GM21786 (cell line): ENCODE results near the gene TSPAN5.
"Not testable (repeated sequence)": the region's sequence is repeated elsewhere in the genome, so short reads cannot be mapped to it uniquely, and the experiment has no call there.

ENCODE experiments used
- ATAC-seq: cut with Tn5 transposase; IDR thresholded peaks from one replicate; pipeline ENCODE4 v1.9.1; 2021; ENCODE audit not compliant: unreplicated experiment

Gene TSPAN5

DNA sequence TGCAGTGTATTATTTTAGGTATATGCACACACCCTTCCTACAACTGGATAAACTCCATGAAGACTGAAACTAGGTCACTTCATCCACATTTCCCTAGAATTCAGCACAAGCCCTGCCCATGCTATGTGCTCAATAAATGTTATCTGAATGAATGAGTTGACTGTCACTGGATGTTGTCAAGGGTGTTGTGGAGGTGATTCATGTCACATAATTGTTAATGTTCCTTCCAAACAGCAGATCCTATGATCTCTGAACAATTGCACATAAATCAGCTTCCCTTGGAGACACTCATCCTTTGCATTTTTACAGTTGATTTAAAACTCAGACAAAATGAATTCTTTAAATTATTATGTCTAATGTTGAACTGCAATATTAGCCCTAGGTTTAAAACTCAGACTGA, 154.7 kb downstream of the TSPAN5 start:
- no peak for ATAC-seq

- ATAC-seq, result no peak
These were observed 155.8 kb downstream of the TSPAN5 start for GRCh38 chr4:98502624-98503023.

DNA sequence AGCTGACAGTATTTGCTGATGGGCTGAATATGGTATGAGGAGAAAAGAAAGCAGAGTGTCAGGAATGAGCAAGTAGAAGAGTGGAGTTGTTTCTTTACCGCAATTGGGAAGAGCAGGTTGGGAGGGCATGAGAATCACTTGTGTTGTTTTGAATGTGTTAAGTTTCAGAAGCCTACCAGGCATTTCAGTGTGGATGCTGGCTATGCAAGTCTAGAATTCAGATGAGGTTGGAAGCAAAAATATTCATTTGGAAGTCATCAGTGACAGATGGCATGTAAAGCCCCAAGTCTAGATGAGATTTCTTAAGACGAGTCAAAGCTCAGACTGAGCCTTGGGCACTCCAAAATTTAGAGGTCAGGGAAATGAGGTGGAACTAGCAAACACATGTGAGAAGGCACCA, 156.4 kb downstream of the TSPAN5 start:
- ATAC-seq, result no peak

DNA sequence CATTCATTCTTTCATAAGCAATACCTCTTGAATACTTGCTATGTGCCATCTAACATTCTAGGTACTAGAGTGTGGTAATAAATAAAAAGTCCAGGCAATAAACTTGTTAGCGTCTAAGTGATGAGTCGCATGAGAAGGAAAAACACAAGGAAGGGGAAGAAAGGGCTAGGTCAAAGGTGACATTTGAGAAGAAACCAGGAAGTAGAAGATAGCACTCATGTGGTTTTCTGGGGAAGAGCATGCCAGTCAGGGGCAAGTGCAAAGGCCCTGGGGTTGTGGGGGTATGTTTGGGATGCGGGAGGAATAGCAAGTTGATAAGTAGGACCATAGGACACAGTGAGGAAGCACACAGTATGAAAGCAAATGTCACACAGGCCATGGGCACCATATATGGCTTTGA, 157.0 kb downstream of the TSPAN5 start:
- ATAC-seq, result no peak

DNA sequence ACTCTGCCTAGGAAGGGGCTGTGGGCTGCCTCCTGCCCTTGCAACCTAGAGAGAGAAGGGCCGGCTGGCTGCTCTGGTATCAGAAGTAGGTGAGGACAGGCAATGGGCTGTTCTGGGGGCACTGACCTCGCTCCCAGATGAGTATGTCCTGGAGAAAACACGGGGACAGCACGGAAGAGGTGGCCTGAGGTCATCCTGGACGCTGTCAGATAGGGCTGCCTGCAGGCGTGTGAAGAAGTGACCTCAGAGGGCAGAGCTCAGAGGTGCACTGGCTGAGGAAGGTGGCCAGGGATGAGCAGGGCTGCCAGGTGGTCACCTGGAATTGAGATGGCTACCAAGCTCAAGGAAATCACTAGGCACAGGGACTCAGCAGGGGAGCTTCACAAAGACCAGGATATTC, 159.6 kb downstream of the TSPAN5 start:
- no peak for ATAC-seq

DNA sequence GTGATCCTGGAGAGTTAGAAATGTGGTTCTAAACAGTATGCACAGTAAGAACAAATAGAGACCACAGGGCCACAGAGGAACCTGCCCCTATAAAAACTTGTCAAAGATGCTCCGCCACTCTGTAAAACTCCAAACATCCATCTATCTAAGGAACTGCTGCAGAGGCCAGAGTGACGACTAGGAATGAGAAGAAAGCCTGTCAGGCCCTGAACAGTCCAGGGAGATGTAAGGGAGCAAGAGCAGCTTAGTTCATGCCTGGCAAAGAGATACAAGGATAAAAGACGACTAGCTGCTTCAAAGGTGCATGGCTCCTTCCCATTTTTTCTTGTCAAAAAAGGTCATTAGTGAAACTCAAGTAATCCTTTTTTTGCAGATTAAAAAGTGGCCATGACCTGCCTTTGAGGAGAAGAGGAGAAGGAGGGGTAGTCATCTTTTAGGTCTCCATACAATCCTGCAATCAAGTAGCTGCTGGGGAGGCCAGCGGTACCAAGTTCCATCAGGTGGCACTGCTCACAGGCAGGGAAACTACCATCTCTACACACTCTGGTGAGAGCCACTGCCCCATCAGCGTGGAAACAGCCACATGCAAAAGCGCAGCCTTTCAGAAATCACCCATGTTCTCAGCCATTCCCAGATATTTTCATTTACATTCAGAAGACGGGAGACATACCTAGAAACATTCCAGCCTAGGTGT, 162.1 kb downstream of the TSPAN5 start:
- no peak for ATAC-seq

GRCh38 chr4:98493296-98493695, 165.1 kb downstream of the TSPAN5 start:
- ATAC-seq, result peak; percentile 81

GRCh38 chr4:98491899-98492559, 166.4 kb downstream of the TSPAN5 start:
- no peak for ATAC-seq

- ATAC-seq, result no peak
These were observed 168.2 kb downstream of the TSPAN5 start for GRCh38 chr4:98490251-98490650.

DNA sequence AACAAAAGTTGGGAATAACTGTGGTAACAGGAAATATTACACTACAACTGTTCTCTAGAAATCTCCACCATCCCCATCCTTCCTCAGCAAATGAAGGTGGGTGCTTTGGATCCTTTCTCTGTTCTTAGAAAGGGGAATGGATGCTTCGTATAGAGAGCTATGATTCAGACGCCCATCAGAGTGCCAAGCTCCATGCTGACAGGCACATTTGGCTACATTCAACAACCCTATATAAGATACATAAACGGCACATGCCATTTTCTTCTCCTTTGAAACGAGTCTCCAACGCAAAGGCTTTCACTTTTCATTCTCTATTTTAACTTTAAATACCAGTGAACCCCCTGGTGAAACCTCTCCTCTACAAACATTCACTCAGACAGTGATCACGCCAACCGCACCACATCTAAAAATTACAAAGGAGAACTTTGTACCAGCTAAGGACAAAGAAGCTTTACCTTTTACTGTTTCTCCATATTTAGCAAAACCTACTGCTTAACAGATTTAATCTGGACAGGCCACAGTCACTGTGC, 172.5 kb downstream of the TSPAN5 start:
- no peak for ATAC-seq

GRCh38 chr4:98484031-98484430, 174.4 kb downstream of the TSPAN5 start:
- no peak for ATAC-seq

DNA sequence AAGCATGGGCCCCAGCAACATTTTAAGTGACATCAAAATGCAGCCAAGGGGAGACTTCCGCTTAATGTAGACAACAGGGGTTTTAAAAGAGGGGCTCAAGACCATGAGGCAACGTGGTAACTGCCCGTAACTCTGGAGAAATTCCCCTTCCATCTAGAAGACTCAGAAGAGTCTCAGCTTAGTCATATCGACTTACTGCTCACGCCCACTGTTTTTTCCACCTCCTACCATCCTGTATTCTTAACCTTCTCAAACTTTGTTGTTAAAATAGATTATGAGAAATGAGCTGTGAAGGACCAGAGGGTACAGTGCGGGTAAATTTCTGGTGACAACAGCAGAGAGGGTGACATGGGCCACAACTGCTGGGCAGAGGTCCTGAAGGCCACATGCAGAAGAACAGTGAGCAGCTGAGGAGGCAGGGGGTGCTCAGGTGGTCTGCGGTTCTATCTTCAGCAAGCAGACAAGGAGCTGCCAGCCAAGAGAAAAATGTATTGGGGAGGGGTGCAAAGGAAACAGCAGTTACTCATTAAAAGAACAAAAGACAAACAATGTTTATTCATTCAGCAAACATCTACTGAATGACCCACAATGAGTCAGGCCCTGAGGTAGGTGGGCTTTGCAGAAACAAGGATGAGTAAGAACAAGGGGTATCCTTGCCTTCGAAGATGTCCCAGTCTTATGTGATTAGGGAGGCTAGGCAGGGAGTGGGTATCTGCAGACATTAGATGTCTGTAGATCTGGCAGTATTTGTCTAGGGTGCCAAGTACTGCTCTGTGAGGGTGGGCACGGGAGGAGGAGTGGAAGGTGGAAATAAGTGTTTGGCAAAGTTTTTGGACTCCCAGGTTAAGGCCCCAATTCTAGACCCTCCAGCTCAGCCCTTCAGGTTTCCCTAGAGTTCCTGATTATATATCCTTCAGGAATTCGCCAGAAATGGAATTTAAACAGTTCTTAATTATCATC, 175.3 kb downstream of the TSPAN5 start:
- peak; percentile 90 for ATAC-seq

DNA sequence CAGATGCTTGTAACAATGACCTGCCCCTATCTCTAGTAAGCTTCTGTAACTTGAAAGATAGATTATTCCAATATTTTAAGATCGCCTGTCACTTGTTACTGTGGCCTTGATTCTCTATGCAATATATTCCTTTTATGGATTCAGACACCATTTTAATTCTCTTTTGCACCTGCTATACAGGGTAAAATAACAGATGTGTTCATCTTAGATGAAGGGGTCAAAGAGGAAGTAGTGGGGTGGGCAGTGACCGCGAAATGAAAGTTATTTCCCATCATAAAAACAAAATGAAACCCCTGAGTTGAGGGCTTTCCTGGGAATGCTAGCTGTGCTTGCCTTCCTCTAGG, 175.9 kb downstream of the TSPAN5 start:
- peak; percentile 9 for ATAC-seq

- ATAC-seq, result no peak
These were observed 177.2 kb downstream of the TSPAN5 start for GRCh38 chr4:98481167-98481566.

DNA sequence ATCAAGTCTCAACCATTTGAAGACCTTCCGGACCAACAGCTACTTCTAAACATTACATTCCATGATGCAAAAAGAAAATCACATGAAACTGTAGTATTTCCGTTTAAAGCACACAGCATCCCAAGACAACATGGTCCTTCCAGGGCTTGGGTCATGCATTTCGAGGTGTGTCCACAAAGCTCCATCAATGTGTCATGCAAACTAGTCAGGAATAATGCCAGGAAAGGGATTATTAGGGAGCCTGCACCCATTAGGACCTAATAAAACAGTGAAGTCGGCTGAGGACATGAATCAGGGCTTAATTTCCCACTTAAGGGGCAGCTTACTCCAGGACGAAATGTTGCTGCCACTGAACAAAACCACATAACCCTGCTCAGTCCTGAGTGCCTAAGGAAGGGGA, 177.9 kb downstream of the TSPAN5 start:
- ATAC-seq, result no peak

DNA sequence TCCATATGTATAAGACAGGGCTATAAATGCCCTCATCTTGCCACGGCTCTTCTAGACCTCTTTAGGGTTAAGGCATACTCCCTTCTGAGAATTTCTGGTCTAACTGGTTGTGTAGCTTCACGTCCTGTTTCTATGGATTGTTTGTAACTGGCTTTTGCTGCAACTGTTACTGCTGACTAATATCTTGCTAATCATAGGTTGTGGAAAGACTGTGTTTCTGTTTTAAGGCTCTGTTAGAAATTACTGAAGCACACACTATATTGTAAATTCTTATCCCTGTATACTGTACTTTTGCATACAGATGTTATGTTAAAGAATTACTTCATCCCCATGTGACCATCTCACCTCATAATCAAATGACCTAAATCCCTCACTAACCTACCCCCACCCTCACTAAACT, 178.8 kb downstream of the TSPAN5 start:
- not testable (repeated sequence) for ATAC-seq

DNA sequence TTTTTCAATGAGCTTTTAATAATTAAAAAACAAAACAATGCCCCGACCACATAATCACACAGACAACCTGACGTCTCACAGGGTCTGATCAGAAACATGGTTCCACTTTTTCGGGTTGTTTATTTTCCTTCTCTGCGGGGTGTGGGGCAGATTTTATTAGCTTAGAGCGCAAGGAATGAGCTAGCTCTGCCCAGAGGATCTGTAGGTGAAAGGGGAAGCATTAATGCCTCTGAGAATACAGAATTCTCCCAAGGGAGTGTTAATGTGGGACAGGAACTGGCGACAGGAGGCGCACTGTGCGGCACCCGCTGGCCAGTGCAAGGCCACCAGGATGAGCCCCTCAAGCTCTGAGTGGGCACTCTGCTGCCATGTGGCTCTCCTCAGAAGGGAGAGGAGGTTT, 181.5 kb downstream of the TSPAN5 start:
- no peak for ATAC-seq

DNA sequence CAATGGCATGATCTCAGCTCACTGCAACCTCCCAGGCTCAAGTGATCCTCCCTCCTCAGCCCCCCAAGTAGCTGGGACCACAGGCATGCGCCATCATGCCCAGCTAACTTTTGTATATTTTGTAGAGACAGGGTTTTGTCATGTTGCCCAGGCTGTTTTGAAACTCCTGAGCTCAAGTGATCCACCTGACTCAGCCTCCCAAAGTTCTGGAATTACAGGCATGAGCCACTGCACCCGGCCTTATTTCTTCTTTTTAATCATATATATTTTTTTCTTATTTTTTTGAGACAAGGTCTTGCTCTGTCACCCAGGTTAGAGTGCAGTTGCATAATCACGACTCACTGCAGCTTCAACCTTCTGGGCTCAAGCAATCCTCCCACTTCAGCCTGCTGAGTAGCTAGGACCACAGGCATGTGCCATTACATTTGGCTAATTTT, 184.0 kb downstream of the TSPAN5 start:
- no peak for ATAC-seq

DNA sequence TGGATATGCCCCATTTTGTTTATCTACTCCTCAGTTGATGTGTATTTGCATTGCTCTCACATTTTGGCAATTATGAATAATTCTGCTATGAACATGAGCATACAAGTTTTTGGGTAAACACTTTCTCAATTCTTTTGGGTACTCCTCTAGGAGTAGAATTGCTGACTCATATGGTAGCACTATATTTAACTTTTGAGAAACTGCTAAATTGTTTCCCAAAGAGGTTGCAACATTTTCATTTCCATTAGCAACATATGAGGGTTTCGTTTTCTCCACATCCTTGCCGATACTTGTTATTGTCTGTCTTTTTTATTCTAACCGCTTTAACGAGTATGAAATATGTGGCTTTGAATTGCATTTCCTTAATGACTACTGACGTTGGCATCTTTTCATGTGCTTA, 185.4 kb downstream of the TSPAN5 start:
- ATAC-seq, result no peak

- no peak for ATAC-seq
These were observed 187.6 kb downstream of the TSPAN5 start for GRCh38 chr4:98470831-98471230.

DNA sequence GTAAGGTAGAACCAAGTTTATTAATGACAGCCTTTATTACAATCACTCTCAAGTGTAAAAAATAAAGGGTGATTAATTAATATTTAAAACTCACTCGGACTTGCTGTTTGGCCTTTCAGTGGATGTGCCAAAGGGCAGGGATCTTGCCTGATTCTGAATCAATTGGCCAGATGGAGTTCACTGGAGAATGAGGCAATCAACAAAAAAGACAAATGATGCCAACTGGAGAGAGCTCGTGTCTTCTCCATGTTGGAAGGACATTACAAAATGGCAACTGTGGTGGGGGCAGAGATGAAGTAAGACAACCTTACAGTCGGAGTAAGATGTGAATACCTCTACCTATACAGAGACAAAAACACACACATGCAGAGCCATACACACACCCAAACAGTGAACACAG, 188.0 kb downstream of the TSPAN5 start:
- ATAC-seq, result no peak

- no peak for ATAC-seq
These were observed 188.6 kb downstream of the TSPAN5 start for GRCh38 chr4:98469771-98470170.
